Activated CD4-positive, CD25-positive, alpha-beta regulatory T cell treated with anti-CD3 and anti-CD28 coated beads, Interleukin-2, amount 50 U/mL, for 16 hours (primary cell): ENCODE data around the gene IRX1.

Experiments used
- DNase-seq: peaks from one replicate; pipeline ENCODE4 v3.0.0-alpha.2; 2020; ENCODE audit warnings: low read depth, low spot score

The IRX1 gene

GRCh38 chr5:3650320-3650719 is 54.7 kb downstream of the IRX1 start:
- no peak for DNase-seq

DNA sequence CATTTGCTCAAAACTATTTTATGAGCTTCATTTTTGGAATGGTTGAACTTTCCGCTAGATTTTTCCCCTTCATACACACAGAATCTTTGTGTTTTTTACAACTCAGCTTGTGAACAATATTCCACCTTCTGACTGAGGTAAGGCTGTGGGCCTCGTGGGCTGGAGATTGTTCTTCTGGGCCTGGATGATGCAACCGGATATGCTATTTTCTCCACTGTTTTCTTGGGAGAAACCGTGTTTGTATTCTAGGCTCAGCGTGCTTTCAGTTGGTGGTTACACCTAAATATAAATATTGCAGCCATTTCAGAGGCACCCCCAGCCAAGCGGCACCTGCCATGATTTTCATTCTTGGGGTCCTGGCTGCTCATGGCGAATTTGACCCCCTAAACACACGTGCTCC is 55.2 kb downstream of the IRX1 start:
- no peak for DNase-seq
